Fibroblast of lung (primary cell): Measurements from ENCODE around the gene LMNB1. TPM values are rescaled to one million over a fixed set of nuclear protein-coding genes. Genes with fewer than 3 reads are reported as not detected.

Experiments
- DNase-seq, 2 donors: peaks; one replicate each; pipeline versions ENCODE4 v3.0.0 to v3.0.0-alpha.2; 2010; ENCODE audit warnings: low read depth in 2 of 2
- H2AFZ ChIP-seq: 2 replicates; pipeline ENCODE4 v1.5.1; 2012; ENCODE audit warnings: low read length, control low read depth, inconsistent platforms
- H3K27ac ChIP-seq: 2 replicates; pipeline ENCODE4 v1.5.1; 2011; ENCODE audit warnings: low read length, control low read depth; ENCODE audit not compliant: insufficient read depth
- H3K27me3 ChIP-seq: 2 replicates; pipeline ENCODE4 v1.5.1; 2011; ENCODE audit warnings: mild to moderate bottlenecking, low read length; ENCODE audit not compliant: control insufficient read depth, insufficient read depth
- H3K36me3 ChIP-seq: 2 replicates; pipeline ENCODE4 v1.5.1; 2011; ENCODE audit warnings: low read length; ENCODE audit not compliant: control insufficient read depth, insufficient read depth
- H3K4me1 ChIP-seq: 2 replicates; pipeline ENCODE4 v1.5.1; 2011; ENCODE audit warnings: low read length; ENCODE audit not compliant: control insufficient read depth, insufficient read depth; ENCODE audit errors: extremely low read depth
- H3K4me2 ChIP-seq: 2 replicates; pipeline ENCODE4 v1.5.1; 2011; ENCODE audit warnings: low read length, control low read depth; ENCODE audit not compliant: insufficient read depth; ENCODE audit errors: extremely low read depth
- H3K4me3 ChIP-seq, 4 experiments: fragments of 200-600 bp in 1 of 4; sonication (generic) in 1 of 4; replicated peaks in 1 of 4; 2 replicates each; pipeline ENCODE4 v1.5.1; 2011 to 2016; ENCODE audit warnings: low read length in 4 of 4, low read depth in 3 of 4, mild to moderate bottlenecking in 3 of 4, control low read depth in 2 of 4, inconsistent platforms in 1 of 4, mixed read lengths in 1 of 4; ENCODE audit not compliant: insufficient read depth in 1 of 4; ENCODE audit errors: control extremely low read depth in 1 of 4
- H3K79me2 ChIP-seq: 2 replicates; pipeline ENCODE4 v1.5.1; 2012; ENCODE audit warnings: mild to moderate bottlenecking, low read length, inconsistent platforms; ENCODE audit not compliant: control insufficient read depth, insufficient read depth
- H3K9ac ChIP-seq: 2 replicates; pipeline ENCODE4 v1.5.1; 2011; ENCODE audit warnings: mild to moderate bottlenecking, low read length, control low read depth; ENCODE audit not compliant: insufficient read depth
- H3K9me3 ChIP-seq: 2 replicates; pipeline ENCODE4 v1.5.1; 2012; ENCODE audit warnings: low read depth, low read length; ENCODE audit not compliant: control insufficient read depth, insufficient read depth
- H4K20me1 ChIP-seq: 2 replicates; pipeline ENCODE4 v1.5.1; 2011; ENCODE audit warnings: low read length; ENCODE audit not compliant: control insufficient read depth, insufficient read depth; ENCODE audit errors: extremely low read depth
- EZH2 ChIP-seq: IDR thresholded peaks from 2 replicates; pipeline ENCODE4 v1.5.1; 2012; ENCODE audit warnings: low read length, control low read depth, mild to moderate bottlenecking; ENCODE audit errors: missing control alignments
- polyA plus RNA-seq, 2 donors: library from polyadenylated mRNA; depleted of rRNA in 1 of 2; stranded (reverse) in 1 of 2; unstranded in 1 of 2; fragments of >200 nt; gene quantifications; 2 replicates each; pipeline ENCODE4 v1.2.1, GENCODE V29; 2011 to 2012; ENCODE audit warnings: missing spikeins in 1 of 2
- total RNA-seq: library from RNA; depleted of rRNA; stranded (reverse); fragments of >200 nt; gene quantifications from 2 replicates; pipeline ENCODE4 v1.2.1, GENCODE V29; 2014
- TF ChIP-seq, protein P1 (sequence below), 2 donors: IDR thresholded peaks in 1 of 2; conservative IDR thresholded peaks in 1 of 2; 1 replicate in 1 of 2; 2 replicates in 1 of 2; pipeline ENCODE4 v1.5.1; 2011 to 2012; ENCODE audit warnings: low read length in 2 of 2, control low read depth in 1 of 2, inconsistent platforms in 1 of 2, low read depth in 1 of 2, mild to moderate bottlenecking in 1 of 2

LMNB1 gene
- total and polyA plus RNA-seq, 2 donors (not counting 1 experiment from before 2014, with no cell fraction given) = 17.3 to 17.5 TPM

GRCh38 chr5:126830061-126830460, 53.1 kb downstream of the LMNB1 start:
- Histone ChIP-seq H2AFZ (no peak overlapping the region), H3K79me2 (peaks cover 1% of the 10 kb centered on the region), H4K20me1 (no peaks in the 10 kb centered on the region), H3K4me3 (no peak overlapping the region), H3K9me3 (no peaks in the 10 kb centered on the region), H3K9ac (no peak overlapping the region), H3K4me1 (no peaks in the 10 kb centered on the region), H3K27ac (no peak overlapping the region), H3K27me3 (no peaks in the 10 kb centered on the region), H3K36me3 (peaks cover 6% of the 10 kb centered on the region), H3K4me2 (no peak overlapping the region)
- no peak for TF ChIP-seq EZH2
- TF ChIP-seq, protein P1, sequence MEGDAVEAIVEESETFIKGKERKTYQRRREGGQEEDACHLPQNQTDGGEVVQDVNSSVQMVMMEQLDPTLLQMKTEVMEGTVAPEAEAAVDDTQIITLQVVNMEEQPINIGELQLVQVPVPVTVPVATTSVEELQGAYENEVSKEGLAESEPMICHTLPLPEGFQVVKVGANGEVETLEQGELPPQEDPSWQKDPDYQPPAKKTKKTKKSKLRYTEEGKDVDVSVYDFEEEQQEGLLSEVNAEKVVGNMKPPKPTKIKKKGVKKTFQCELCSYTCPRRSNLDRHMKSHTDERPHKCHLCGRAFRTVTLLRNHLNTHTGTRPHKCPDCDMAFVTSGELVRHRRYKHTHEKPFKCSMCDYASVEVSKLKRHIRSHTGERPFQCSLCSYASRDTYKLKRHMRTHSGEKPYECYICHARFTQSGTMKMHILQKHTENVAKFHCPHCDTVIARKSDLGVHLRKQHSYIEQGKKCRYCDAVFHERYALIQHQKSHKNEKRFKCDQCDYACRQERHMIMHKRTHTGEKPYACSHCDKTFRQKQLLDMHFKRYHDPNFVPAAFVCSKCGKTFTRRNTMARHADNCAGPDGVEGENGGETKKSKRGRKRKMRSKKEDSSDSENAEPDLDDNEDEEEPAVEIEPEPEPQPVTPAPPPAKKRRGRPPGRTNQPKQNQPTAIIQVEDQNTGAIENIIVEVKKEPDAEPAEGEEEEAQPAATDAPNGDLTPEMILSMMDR (conservative IDR thresholded peaks at IDR 0.05 in 1 of 2, IDR thresholded peaks at IDR 0.05 in 1 of 2; ENCODE audit: low read depth in 1 of 2, low read length in 2 of 2) = no peak
- no peak for DNase-seq

GRCh38 chr5:126831156-126831555, 54.2 kb downstream of the LMNB1 start:
- DNase-seq = no peak
- TF ChIP-seq, protein P1 (conservative IDR thresholded peaks at IDR 0.05 in 1 of 2, IDR thresholded peaks at IDR 0.05 in 1 of 2; ENCODE audit: low read depth in 1 of 2, low read length in 2 of 2) = no peak
- no peak for TF ChIP-seq EZH2
- Histone ChIP-seq H3K36me3 (peaks cover 6% of the 10 kb centered on the region), H3K9ac (no peak overlapping the region), H3K4me1 (no peaks in the 10 kb centered on the region), H3K27ac (no peak overlapping the region), H4K20me1 (no peaks in the 10 kb centered on the region), H3K9me3 (no peaks in the 10 kb centered on the region), H3K27me3 (no peaks in the 10 kb centered on the region), H3K4me2 (no peak overlapping the region), H3K79me2 (peaks cover 1% of the 10 kb centered on the region), H2AFZ (no peak overlapping the region), H3K4me3 (no peak overlapping the region)

DNA sequence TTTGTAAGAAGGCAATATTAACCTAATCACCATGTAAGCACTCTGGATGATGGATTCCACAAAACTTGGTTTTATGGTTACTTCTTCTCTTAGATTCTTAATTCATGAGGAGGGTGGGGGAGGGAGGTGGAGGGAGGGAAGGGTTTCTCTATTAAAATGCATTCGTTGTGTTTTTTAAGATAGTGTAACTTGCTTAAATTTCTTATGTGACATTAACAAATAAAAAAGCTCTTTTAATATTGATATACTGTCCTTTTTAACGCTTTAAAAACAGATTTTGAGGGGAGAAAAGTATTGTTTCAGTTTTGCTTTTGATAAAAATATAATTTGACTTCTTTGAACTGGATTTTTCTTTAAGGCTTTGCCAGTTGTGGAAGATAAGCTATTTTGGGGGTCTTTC, 59.8 kb downstream of the LMNB1 start:
- Histone ChIP-seq H2AFZ (no peak overlapping the region), H3K36me3 (peaks cover 2% of the 10 kb centered on the region), H3K4me1 (no peaks in the 10 kb centered on the region), H3K9me3 (no peaks in the 10 kb centered on the region), H3K79me2 (no peaks in the 10 kb centered on the region), H3K27ac (no peak overlapping the region), H3K4me3 (no peak overlapping the region), H3K4me2 (no peak overlapping the region), H3K9ac (no peak overlapping the region), H3K27me3 (no peaks in the 10 kb centered on the region), H4K20me1 (no peaks in the 10 kb centered on the region)
- TF ChIP-seq, protein P1 (conservative IDR thresholded peaks at IDR 0.05 in 1 of 2, IDR thresholded peaks at IDR 0.05 in 1 of 2; ENCODE audit: low read depth in 1 of 2, low read length in 2 of 2) = no peak
- TF ChIP-seq EZH2 = no peak
- no peak for DNase-seq
